Stimulated activated CD4-positive, alpha-beta T cell treated with anti-CD3 and anti-CD28 coated beads, Interleukin-15, amount 100 ng/mL, for 1 hour (primary cell): ENCODE data around the gene DTX4.

Source experiments
- DNase-seq, 2 donors: peaks; one replicate each; pipeline ENCODE4 v3.0.0-alpha.2; 2020; ENCODE audit warnings: low read depth in 1 of 2, low spot score in 1 of 2

Gene DTX4

GRCh38 chr11:59216641-59217564 lies 45.0 kb downstream of the DTX4 start:
- DNase-seq: no peak

DNA sequence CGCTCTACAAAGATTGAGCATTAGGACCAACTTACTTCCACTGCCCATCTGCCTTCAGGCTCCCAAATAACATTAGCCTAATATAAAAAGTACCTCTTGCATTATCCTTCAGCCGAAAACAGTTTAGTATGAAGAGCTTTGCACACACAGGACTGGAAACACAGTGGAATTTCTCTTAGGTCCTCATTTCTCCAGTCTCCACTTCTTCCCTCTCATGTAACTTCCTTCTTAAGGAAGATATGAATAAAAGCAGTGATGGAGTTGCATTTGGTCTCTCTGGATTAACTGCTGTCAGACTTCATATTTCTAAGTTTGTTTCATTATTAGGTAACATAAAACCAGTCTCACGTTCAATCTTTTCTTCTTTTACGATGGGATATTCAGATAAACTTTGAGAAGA lies 46.4 kb downstream of the DTX4 start:
- DNase-seq: no peak

DNA sequence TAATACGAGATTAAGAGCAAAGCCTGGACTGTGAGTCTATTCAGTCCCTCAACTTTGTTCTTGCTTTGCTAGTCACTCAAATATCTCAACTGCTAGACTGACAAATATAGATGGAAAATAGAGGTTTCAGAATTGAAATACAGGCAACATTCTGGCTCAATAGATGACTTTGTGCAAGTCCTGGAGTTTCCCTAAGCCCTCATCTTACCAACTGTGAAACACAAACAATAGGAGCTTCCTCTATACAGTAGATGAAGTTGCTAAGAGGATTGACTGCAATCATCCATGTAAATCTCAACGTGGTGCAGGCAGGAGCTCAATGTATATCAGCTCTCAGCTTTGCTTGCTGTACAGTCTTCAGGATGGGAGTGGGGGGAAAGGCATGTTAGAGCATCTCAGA lies 47.0 kb downstream of the DTX4 start:
- no peak for DNase-seq

- DNase-seq: no peak
These were observed 47.9 kb downstream of the DTX4 start for GRCh38 chr11:59219836-59220235.

GRCh38 chr11:59221441-59221840 lies 49.5 kb downstream of the DTX4 start:
- no peak for DNase-seq

DNA sequence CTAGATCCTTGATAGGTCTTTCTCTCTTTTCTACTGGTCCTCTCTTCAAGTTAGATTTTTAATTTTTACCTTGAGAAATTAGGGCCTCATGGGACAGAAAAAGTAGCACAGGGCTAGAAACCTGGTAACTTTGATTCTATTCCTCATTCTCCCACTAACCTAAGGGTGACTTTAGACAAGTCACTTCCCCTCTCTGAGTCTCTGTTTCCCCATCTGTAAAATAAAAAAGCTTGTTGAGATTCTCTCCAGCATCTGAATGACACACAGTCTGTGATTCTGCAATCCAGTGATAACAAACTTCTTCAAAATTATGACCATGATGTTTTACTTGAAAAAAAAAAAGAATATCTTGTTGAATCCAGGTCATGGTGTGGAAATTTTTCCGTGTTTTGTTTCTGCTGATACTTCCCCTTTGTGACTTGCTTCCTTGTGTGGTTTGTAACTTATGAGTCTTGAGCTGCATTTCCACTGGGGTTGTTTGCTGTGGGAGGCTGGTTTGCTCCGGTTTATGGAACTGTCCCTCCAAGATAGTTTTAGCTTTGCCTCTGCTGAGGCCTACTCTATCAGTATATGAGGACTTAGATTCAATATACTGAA lies 50.6 kb downstream of the DTX4 start:
- no peak for DNase-seq

DNA sequence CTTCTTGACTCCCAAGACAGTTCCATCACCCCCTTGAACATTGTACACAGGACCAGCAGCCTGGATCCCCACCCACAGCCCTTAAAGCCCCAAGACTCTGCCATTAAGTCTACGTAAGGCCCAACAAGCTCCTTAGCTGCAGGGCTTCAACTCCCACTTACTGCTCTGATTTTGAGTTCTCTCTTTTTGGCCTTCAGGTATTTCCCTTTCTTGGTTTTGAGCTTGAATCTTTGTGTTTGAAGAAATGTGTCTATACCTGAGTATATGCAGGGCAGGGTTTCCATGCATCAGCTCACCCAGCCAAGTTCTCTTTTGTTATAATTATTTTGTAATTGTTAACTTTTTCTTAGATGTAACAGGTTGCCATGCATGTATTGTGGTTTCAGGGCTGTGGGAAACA lies 51.2 kb downstream of the DTX4 start:
- DNase-seq: no peak

DNA sequence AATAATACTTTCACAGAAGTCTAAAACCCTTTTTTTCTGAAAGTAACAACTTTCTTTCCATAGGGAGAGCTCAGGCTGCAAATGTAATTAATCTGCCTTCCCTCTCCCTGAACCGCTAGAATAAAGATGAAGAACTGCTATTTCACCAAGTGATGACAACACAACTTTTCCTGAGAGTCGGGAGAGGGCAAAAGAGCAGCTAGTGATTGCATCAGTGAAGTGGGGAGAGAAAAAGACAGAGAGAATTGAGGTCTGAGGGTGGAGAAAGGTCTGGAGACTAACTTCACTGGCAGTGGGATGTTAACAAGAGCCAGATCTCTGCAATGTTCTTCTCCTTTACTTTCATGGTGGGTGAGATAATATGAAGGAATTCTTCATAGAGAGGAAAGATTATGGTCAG lies 51.7 kb downstream of the DTX4 start:
- DNase-seq: no peak

DNA sequence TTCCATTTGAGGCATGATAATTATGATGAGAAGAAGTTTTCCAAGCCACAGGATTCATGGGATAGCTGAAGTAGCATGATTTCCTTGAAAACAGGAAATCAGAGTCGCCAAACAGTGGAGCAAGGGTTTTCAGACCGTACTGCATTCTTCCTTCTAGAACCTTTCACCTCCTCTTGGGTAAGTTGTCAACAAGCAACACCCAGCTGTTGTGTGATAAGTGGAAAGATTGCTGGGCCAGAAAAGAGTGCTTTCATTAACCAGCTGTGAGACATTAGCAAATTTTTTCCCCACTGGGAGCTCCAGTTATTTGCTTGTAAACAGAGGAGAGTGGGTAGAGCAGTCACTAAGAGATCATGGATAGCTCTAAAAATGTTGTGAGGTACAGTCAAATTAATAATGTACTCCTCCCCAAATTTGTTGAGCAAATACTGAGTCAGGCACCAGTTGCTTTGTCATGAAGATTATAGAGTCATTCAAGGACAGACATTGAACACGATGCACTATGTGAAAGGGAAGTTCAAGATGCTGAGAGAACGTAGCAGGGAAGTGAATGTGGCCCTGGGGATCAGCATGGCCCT lies 52.5 kb downstream of the DTX4 start:
- no peak for DNase-seq

DNA sequence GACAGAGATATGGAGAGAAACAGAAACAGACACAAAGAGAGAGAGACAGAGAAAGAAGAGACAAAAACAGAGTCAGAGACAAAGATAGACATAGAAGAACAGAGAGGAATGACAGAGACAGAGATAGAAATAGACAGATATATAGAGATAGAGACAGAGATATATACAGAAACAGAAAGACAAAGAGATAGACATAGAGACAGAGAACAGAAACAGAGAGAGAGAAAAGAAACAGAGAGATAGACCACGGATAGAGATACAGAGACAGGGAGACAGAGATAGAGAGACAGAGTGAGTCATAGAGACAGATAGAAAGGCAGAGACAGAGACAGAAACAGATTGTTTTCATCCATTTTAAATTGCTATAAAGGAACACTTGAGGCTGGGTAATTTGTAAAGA lies 53.1 kb downstream of the DTX4 start:
- no peak for DNase-seq

GRCh38 chr11:59226396-59226795 lies 54.5 kb downstream of the DTX4 start:
- DNase-seq: no peak

DNA sequence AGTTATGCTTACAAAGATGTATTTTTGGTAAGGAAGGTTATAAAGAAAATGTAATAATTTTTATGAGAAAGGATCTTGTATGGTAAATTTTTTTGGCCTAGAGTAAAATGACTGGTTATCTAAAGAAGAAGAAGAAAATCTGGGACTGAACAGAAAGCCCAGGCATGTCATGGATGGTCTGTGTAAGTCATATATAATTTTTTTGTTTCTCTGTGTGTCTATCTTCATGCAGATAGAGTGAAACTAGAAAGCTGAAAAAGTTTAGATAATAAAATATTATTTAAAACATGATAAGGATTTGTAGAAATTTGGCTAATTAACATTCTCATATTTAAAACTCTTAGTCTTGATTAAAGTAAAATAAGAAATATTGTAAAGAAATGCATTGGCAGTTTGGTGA lies 68.4 kb downstream of the DTX4 start:
- DNase-seq: no peak

DNA sequence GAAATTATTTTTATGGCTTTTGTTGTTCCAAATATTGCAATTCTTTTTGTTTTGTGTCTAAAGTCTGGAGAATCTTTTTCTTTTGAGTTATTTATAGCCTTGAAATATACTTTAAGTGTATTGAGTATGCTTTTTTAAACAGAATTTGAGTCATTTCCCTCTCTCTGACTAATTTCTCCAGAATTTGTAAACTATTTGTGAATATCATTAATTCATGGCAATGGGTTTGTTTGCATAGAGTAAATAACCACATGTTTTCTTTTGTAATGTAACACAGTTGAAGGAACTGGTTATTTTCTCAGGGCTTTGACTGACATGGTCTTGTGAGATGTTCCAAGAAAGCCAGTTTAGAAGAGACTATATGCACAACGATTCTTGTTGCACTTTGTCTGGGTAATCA lies 71.7 kb downstream of the DTX4 start:
- no peak for DNase-seq

DNA sequence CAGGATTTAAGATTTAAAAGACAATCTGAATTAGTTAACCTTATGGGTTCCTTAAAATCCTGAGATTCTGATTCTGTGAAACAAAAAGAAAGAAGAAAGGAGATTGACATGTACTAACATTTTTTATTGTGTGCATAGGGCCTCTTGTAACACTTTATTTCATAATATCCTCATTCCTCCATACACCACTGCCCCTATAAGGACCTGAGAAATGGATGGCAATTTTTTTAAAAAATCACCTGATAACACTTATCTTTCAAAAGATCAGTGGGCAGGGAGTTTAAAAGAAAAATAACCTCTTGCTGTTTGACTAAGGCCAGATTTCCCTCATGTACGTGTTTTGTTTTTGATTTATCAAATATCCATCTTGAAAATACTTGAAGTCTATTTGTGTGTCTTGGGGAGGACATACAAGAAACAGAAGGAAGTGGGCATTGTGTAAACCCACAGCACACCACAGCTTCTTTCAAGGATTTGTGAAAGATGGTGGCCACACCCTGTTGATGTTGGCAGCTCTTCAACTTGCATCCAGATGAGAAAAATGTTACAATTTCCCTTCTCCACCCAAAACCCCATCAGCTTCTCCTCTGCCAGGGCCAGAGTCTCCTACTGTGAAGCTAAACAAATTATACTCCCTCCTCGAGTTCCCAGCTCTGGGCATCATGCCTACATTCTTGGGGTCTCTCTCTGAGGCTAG lies 75.7 kb downstream of the DTX4 start:
- no peak for DNase-seq

- no peak for DNase-seq
These were observed 77.6 kb downstream of the DTX4 start for GRCh38 chr11:59249535-59249934.

- DNase-seq: no peak
These were observed 81.1 kb downstream of the DTX4 start for GRCh38 chr11:59253001-59253400.

DNA sequence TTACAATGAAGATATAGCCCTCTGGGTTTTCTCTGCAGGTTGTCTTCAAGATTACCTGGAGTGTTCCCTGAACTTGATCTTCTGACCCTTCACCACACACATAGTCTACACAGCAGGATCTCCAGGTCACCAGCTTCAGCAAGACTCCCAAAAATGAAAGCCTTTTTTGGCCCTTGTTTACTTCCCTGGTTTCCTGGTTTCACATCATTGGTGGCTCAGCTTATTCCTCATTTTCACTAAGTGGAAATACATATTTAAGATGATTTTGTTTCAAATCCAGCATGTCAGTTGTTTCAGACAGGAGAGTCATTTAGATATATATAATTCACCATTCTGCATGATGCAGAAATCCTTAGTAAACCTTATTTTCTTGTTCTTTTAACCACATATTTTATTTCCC lies 82.4 kb downstream of the DTX4 start:
- DNase-seq: no peak

GRCh38 chr11:59255281-59255680 lies 83.3 kb downstream of the DTX4 start:
- DNase-seq: no peak
